Ascending aorta (tissue), 2 donors: ENCODE results near the gene RUNDC3A. TPM values are rescaled to one million over a fixed set of nuclear protein-coding genes. Genes with fewer than 3 reads are reported as not detected.
"Not testable (repeated sequence)": the region's sequence is repeated elsewhere in the genome, so short reads cannot be mapped to it uniquely, and the experiment has no call there.

ENCODE experiments used
- DNase-seq, 2 donors: peaks; one replicate each; pipeline ENCODE4 v3.0.0-alpha.2; 2019; ENCODE audit warnings: low spot score in 2 of 2
- H3K27ac ChIP-seq, 2 donors: fragments of 200-600 bp; sonication (generic); one replicate each; pipeline ENCODE4 v1.5.1; 2016 to 2017; ENCODE audit warnings: mild to moderate bottlenecking in 1 of 2
- H3K27me3 ChIP-seq: fragments of 200-600 bp; sonication (generic); one replicate; pipeline ENCODE4 v1.5.1; 2017
- H3K36me3 ChIP-seq, 2 donors: fragments of 200-600 bp; sonication (generic); one replicate each; pipeline ENCODE4 v1.5.1; 2016
- H3K4me1 ChIP-seq, 2 donors: fragments of 200-600 bp; sonication (generic); one replicate each; pipeline ENCODE4 v1.5.1; 2016 to 2017; ENCODE audit warnings: mild to moderate bottlenecking in 1 of 2
- H3K4me3 ChIP-seq, 2 donors: fragments of 200-600 bp; sonication (generic); one replicate each; pipeline ENCODE4 v1.5.1; 2016 to 2017; ENCODE audit warnings: mild to moderate bottlenecking in 1 of 2
- H3K9me3 ChIP-seq, 2 donors: fragments of 200-600 bp; sonication (generic); one replicate each; pipeline ENCODE4 v1.5.1; 2016
- CTCF ChIP-seq, 3 experiments: fragments of 200-600 bp in 2 of 3; fragments of 450-650 bp in 1 of 3; sonication (generic) in 2 of 3; IDR thresholded peaks; one replicate each; pipeline ENCODE4 v1.5.1; 2016 to 2019; ENCODE audit warnings: antibody characterized with exemption in 3 of 3, mild to moderate bottlenecking in 1 of 3, moderate library complexity in 1 of 3
- intact Hi-C: fragments of 100-400 bp; cut with DNase I; formaldehyde crosslinking; loops from one replicate; pipeline ENCODE4 v1.15.1; 2023
- total RNA-seq: library from RNA; depleted of rRNA; stranded (reverse); fragments of >200 nt; gene quantifications from one replicate; pipeline ENCODE4 v1.1.0, GENCODE V29; 2016

RUNDC3A gene
- total RNA-seq, 1 donor from 2014 or later: not detected

- no peak for DNase-seq
- no peak for TF ChIP-seq CTCF (IDR thresholded peaks at IDR 0.05)
- intact Hi-C loops: no loop called here
Measured at GRCh38 chr17:44361292-44362260, 53.2 kb downstream of the RUNDC3A start.

GRCh38 chr17:44362459-44362948, 54.1 kb downstream of the RUNDC3A start:
- Histone ChIP-seq H3K36me3 (no peaks in the 10 kb centered on the region), H3K4me3 (no peak overlapping the region), H3K27me3 (peaks cover 12% of the 10 kb centered on the region), H3K4me1 (peaks cover 5 to 6% of the 10 kb centered on the region in 2 donors), H3K27ac (no peak overlapping the region), H3K9me3 (no peaks in the 10 kb centered on the region)
- intact Hi-C loops: no loop called here
- DNase-seq: no peak
- TF ChIP-seq CTCF (IDR thresholded peaks at IDR 0.05): no peak

More at GRCh38 chr17:44361292-44362260, 53.2 kb downstream of the RUNDC3A start:
- Histone ChIP-seq H3K9me3 (no peaks in the 10 kb centered on the region), H3K27ac (no peak overlapping the region), H3K4me1 (peaks cover 5 to 6% of the 10 kb centered on the region in 2 donors), H3K27me3 (peaks cover 12% of the 10 kb centered on the region), H3K36me3 (no peaks in the 10 kb centered on the region), H3K4me3 (no peak overlapping the region)

GRCh38 chr17:44362949-44363612, 54.7 kb downstream of the RUNDC3A start:
- intact Hi-C loops: no loop called here
- Histone ChIP-seq H3K27ac (no peak overlapping the region), H3K4me1 (peaks cover 5 to 6% of the 10 kb centered on the region in 2 donors), H3K27me3 (peaks cover 12% of the 10 kb centered on the region), H3K4me3 (peak overlapping the region; percentile 66 to 75), H3K36me3 (no peaks in the 10 kb centered on the region), H3K9me3 (no peaks in the 10 kb centered on the region)
- no peak for DNase-seq
- TF ChIP-seq CTCF (IDR thresholded peaks at IDR 0.05): no peak

GRCh38 chr17:44363613-44364159, 55.3 kb downstream of the RUNDC3A start, which contains the start of gene FAM171A2:
FAM171A2 (minus strand) TSS chr17:44363853; CDS start chr17:44363714, 139 bp downstream.
- H3K36me3 ChIP-seq: no peaks in the 10 kb centered on the region
- TF ChIP-seq CTCF (IDR thresholded peaks at IDR 0.05): peak; percentile 28 to 73 (median 39)
- H3K27ac ChIP-seq: no peak within 1 kb of the TSS
- H3K27me3 ChIP-seq: peaks cover 12% of the 10 kb centered on the region
- intact Hi-C loops: no loop called here
- peaks cover 5 to 6% of the 10 kb centered on the region in 2 donors for H3K4me1 ChIP-seq
- H3K9me3 ChIP-seq: no peaks in the 10 kb centered on the region
- no peak for DNase-seq
- peak within 1 kb of the TSS; percentile 66 to 75 for H3K4me3 ChIP-seq

GRCh38 chr17:44365051-44365450, 56.6 kb downstream of the RUNDC3A start:
- intact Hi-C loops, H3K36me3 ChIP-seq, H3K9me3 ChIP-seq, DNase-seq, H3K4me3 ChIP-seq, H3K27ac ChIP-seq, H3K4me1 ChIP-seq: not testable (repeated sequence)
- peaks cover 12% of the 10 kb centered on the region for H3K27me3 ChIP-seq
